Endometrial microvascular endothelial cells (primary cell): ENCODE measurements around the gene PPP6R3. TPM values are rescaled to one million over a fixed set of nuclear protein-coding genes. Genes with fewer than 3 reads are reported as not detected.

ENCODE experiments used
- in situ Hi-C: cut with HindIII; loops from 2 replicates; pipeline ENCODE4 v1.10.0; 2017; ENCODE audit warnings: low sequenced_read_pairs, low pct_unique_long_range_greater_than_20kb; ENCODE audit errors: inconsistent ontology term
- total RNA-seq: library from RNA; depleted of rRNA; stranded (reverse); fragments of >200 nt; gene quantifications from one replicate; pipeline ENCODE4 v1.2.3, GENCODE V29; 2015; ENCODE audit errors: inconsistent ontology term

Gene PPP6R3
- total RNA-seq, 1 donor from 2014 or later = 101 TPM

- in situ Hi-C loops = no loop called here
These were observed 193.2 kb downstream of the PPP6R3 start for GRCh38 chr11:68653486-68654430.

- in situ Hi-C loops = no loop called here
These were observed 194.4 kb downstream of the PPP6R3 start for GRCh38 chr11:68654978-68655377.

GRCh38 chr11:68655406-68655805, 194.9 kb downstream of the PPP6R3 start:
- in situ Hi-C loops = no loop called here

- in situ Hi-C loops = no loop called here
These were observed 195.3 kb downstream of the PPP6R3 start for GRCh38 chr11:68655806-68656205.

- in situ Hi-C loops = no loop called here
These were observed 196.6 kb downstream of the PPP6R3 start for GRCh38 chr11:68657021-68657780.

GRCh38 chr11:68658097-68658496, 197.5 kb downstream of the PPP6R3 start:
- in situ Hi-C loops = no loop called here

GRCh38 chr11:68658661-68659060, 198.1 kb downstream of the PPP6R3 start:
- in situ Hi-C loops = no loop called here

GRCh38 chr11:68659158-68659921, 198.8 kb downstream of the PPP6R3 start:
- in situ Hi-C loops = no loop called here

- in situ Hi-C loops = no loop called here
These were observed 199.7 kb downstream of the PPP6R3 start for GRCh38 chr11:68660066-68660810.

GRCh38 chr11:68661014-68661413, 200.5 kb downstream of the PPP6R3 start:
- in situ Hi-C loops = no loop called here

- in situ Hi-C loops = no loop called here
These were observed 201.4 kb downstream of the PPP6R3 start for GRCh38 chr11:68661697-68662603.

GRCh38 chr11:68663482-68664010, 203.0 kb downstream of the PPP6R3 start:
- in situ Hi-C loops = no loop called here

GRCh38 chr11:68664141-68664540, 203.6 kb downstream of the PPP6R3 start:
- in situ Hi-C loops = no loop called here

GRCh38 chr11:68664906-68665305, 204.4 kb downstream of the PPP6R3 start:
- in situ Hi-C loops = no loop called here
